A549 (cell line): Measurements from ENCODE around the gene SS18L1. TPM values are rescaled to one million over a fixed set of nuclear protein-coding genes. Genes with fewer than 3 reads are reported as not detected.

Source experiments
- ATAC-seq, 2 experiments: fragments of 200-7000 bp in 1 of 2; fragments of >200 bp in 1 of 2; cut with Nextera tagmentation in 1 of 2; cut with Tn5 transposase in 1 of 2; 3 replicates each; pipeline versions ENCODE4 v1.8.0 to v1.9.1; 2018 to 2020; ENCODE audit warnings: mild to moderate bottlenecking in 1 of 2, moderate library complexity in 1 of 2
- CTCF ChIA-PET: fragments of 300-600 bp; sonication (Branson Sonifier 250); formaldehyde crosslinking; extraction: SDS; loops from one replicate; lab custom pipeline; 2021; ENCODE audit warnings: antibody characterized with exemption, inconsistent platforms; lab: Yijun Ruan, JAX
- POLR2A ChIA-PET: fragments of 350-600 bp; formaldehyde crosslinking; extraction: SDS; loops from one replicate; lab custom pipeline; 2021; ENCODE audit warnings: antibody characterized with exemption, inconsistent platforms; lab: Yijun Ruan, JAX
- DNase-seq, 2 experiments: peaks; one replicate each; pipeline versions ENCODE4 v3.0.0 to v3.0.0-alpha.2; 2011 to 2016; ENCODE audit warnings: low read depth in 1 of 2, low spot score in 1 of 2
- FAIRE-seq: peaks from 2 replicates; lab custom pipeline; 2011; peaks lifted over from hg19 to GRCh38; lab: Jason Lieb, UNC
- H3K27ac ChIP-seq, 2 experiments: fragments of >200 bp; sonication (Bioruptor Twin); formaldehyde crosslinking; 3 replicates each; pipeline ENCODE4 v1.5.1; 2016 to 2017
- H3K4me1 ChIP-seq: fragments of >200 bp; sonication (Bioruptor Twin); formaldehyde crosslinking; 3 replicates; pipeline ENCODE4 v1.6.1; 2016
- H3K4me2 ChIP-seq: fragments of >200 bp; sonication (Bioruptor Twin); formaldehyde crosslinking; 3 replicates; pipeline ENCODE4 v1.6.1; 2016
- H3K4me3 ChIP-seq: fragments of >200 bp; sonication (Bioruptor Twin); formaldehyde crosslinking; 3 replicates; pipeline ENCODE4 v1.5.1; 2016
- H3K9me3 ChIP-seq: fragments of >200 bp; sonication (Bioruptor Twin); formaldehyde crosslinking; 3 replicates; pipeline ENCODE4 v1.6.1; 2016
- CBX8 ChIP-seq: fragments of 200-600 bp; sonication (generic); IDR thresholded peaks from 2 replicates; pipeline ENCODE4 v1.6.1; 2016
- ESRRA ChIP-seq: fragments of 150-350 bp; IDR thresholded peaks from 2 replicates; pipeline ENCODE4 v1.6.1; 2014; ENCODE audit warnings: mild to moderate bottlenecking, low read length, borderline replicate concordance
- FOSL2 ChIP-seq, 2 experiments: fragments of 450-650 bp in 1 of 2; fragments of >200 bp in 1 of 2; sonication (Bioruptor Twin) in 1 of 2; formaldehyde crosslinking; IDR thresholded peaks; 2 replicates each; pipeline versions ENCODE4 v1.5.0 to v1.6.1; 2016 to 2020; ENCODE audit warnings: mild to moderate bottlenecking in 1 of 2, moderate library complexity in 1 of 2
- FOXS1 ChIP-seq: fragments of 250-450 bp; sonication (Bioruptor Pico); IDR thresholded peaks from 2 replicates; pipeline ENCODE4 v1.5.0; 2020; ENCODE audit warnings: mild to moderate bottlenecking, moderate library complexity
- GATA3 ChIP-seq: IDR thresholded peaks from 2 replicates; pipeline ENCODE4 v1.6.1; 2012; ENCODE audit warnings: borderline replicate concordance
- HDAC2 ChIP-seq: fragments of 200-600 bp; sonication (generic); IDR thresholded peaks from 2 replicates; pipeline ENCODE4 v1.6.1; 2016
- HOXA7 ChIP-seq: fragments of 250-450 bp; sonication (Bioruptor Pico); IDR thresholded peaks from 2 replicates; pipeline ENCODE4 v1.5.0; 2020; ENCODE audit warnings: mild to moderate bottlenecking, moderate library complexity
- JUNB ChIP-seq: fragments of >200 bp; sonication (Bioruptor Twin); formaldehyde crosslinking; IDR thresholded peaks from 2 replicates; pipeline ENCODE4 v1.6.1; 2016
- KDM1A ChIP-seq: fragments of 200-600 bp; sonication (generic); IDR thresholded peaks from 2 replicates; pipeline ENCODE4 v1.6.1; 2016; ENCODE audit warnings: low read depth, mild to moderate bottlenecking
- MAFK ChIP-seq: fragments of 450-650 bp; IDR thresholded peaks from 2 replicates; pipeline ENCODE4 v1.6.1; 2014; ENCODE audit not compliant: partially characterized antibody
- MYC ChIP-seq: IDR thresholded peaks from 2 replicates; pipeline ENCODE4 v1.6.1; 2012; ENCODE audit warnings: mild to moderate bottlenecking, inconsistent platforms, low read length, improper control_type of control experiment, borderline replicate concordance
- PHF8 ChIP-seq: fragments of 200-600 bp; sonication (generic); IDR thresholded peaks from 2 replicates; pipeline ENCODE4 v1.6.1; 2016; ENCODE audit warnings: low read depth, mild to moderate bottlenecking, antibody characterized with exemption, moderate library complexity, borderline replicate concordance
- POLR2A ChIP-seq: IDR thresholded peaks from 2 replicates; pipeline ENCODE4 v1.6.1; 2012; ENCODE audit warnings: mild to moderate bottlenecking, low read length
- POLR2AphosphoS2 ChIP-seq: conservative IDR thresholded peaks from 2 replicates; pipeline ENCODE4 v1.6.1; 2012; ENCODE audit warnings: low read length, improper control_type of control experiment, inconsistent platforms
- RAD21 ChIP-seq, 2 experiments: fragments of >200 bp in 1 of 2; sonication (Bioruptor Twin) in 1 of 2; formaldehyde crosslinking in 1 of 2; IDR thresholded peaks in 1 of 2; conservative IDR thresholded peaks in 1 of 2; 2 replicates in 1 of 2; 3 replicates in 1 of 2; pipeline ENCODE4 v1.6.1; 2012 to 2018; ENCODE audit warnings: inconsistent platforms in 1 of 2
- RNF2 ChIP-seq: fragments of 200-600 bp; sonication (generic); IDR thresholded peaks from 2 replicates; pipeline ENCODE4 v1.6.1; 2016; ENCODE audit warnings: low read depth, mild to moderate bottlenecking, antibody characterized with exemption, moderate library complexity, borderline replicate concordance
- TP53 ChIP-seq: fragments of 250-450 bp; sonication (Bioruptor Pico); IDR thresholded peaks from 2 replicates; pipeline ENCODE4 v1.5.0; 2021; ENCODE audit warnings: mild to moderate bottlenecking, moderate library complexity
- ZFP36 ChIP-seq: fragments of 450-650 bp; IDR thresholded peaks from 2 replicates; pipeline ENCODE4 v1.6.1; 2014; ENCODE audit warnings: borderline replicate concordance; ENCODE audit not compliant: partially characterized antibody
- WGBS: methylation state at CpG from one replicate; pipeline ENCODE4 v1.1.6; 2017; ENCODE audit errors: missing lambda C conversion rate; 5-methylcytosine and 5-hydroxymethylcytosine counted together
- polyA plus RNA-seq, 4 experiments: library from polyadenylated mRNA; depleted of rRNA in 3 of 4; stranded (reverse); fragments of >200 nt; fragmentation: RNase III in 1 of 4; extraction: RNeasy Plus Mini Kit Qiagen cat#74134 plus additional on column Dnase treatment in 1 of 4; gene quantifications; 2 replicates in 3 of 4; 3 replicates in 1 of 4; pipeline ENCODE4 v1.2.3, GENCODE V29; 2011 to 2017
- TF ChIP-seq, protein P1 (sequence below): fragments of >200 bp; sonication (Bioruptor Twin); formaldehyde crosslinking; IDR thresholded peaks from 2 replicates; pipeline ENCODE4 v1.6.1; 2016
- TF ChIP-seq, protein P2 (sequence below): fragments of >200 bp; sonication (Bioruptor Twin); formaldehyde crosslinking; IDR thresholded peaks from 3 replicates; pipeline ENCODE4 v1.5.1; 2016
- TF ChIP-seq, protein P3 (sequence below): fragments of 250-450 bp; sonication (Bioruptor Pico); IDR thresholded peaks from 2 replicates; pipeline ENCODE4 v1.5.0; 2021; ENCODE audit warnings: mild to moderate bottlenecking, moderate library complexity, borderline replicate concordance

The SS18L1 gene
- polyA plus RNA-seq, 2 of the 4 experiments (the other 2 are of a cell fraction), result 7.4 to 13.1 TPM

DNA sequence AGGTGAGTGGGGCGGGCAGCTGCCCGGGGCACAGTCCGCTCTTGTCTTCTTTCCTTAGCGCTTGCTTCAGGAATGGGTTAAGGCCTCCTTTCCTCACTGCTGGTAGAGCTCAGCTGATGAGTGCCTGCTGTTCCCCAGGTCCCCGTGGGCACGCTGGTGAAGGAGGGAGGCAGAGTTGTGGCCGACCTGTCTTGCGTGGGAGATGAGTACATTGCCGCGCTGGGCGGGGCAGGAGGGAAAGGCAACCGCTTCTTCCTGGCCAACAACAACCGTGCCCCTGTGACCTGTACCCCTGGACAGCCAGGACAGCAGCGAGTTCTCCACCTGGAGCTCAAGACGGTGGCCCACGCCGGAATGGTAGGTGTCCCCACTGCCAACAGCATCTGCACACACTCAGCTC, 54.9 kb downstream of the SS18L1 start (continued):
- TF ChIP-seq, protein P1, sequence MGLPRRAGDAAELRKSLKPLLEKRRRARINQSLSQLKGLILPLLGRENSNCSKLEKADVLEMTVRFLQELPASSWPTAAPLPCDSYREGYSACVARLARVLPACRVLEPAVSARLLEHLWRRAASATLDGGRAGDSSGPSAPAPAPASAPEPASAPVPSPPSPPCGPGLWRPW, result no peak
- TF ChIP-seq HDAC2, result no peak
- TF ChIP-seq, all 56 proteins: peak for 0

DNA sequence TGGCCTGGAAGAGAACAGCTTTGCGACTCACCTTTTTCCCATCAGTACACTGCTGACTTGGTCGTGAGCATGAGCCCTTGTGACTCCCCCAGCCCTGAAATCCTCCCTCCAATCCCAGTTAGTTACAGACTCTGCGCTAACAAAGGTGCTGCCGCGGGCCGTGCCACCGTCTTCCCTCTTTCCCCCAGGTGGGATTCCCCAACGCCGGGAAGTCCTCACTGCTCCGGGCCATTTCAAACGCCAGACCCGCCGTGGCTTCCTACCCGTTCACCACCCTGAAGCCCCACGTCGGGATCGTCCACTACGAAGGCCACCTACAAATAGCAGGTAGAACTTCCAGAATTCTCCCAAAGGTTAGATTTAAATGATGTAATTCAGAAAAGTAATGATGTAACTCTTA, 55.4 kb downstream of the SS18L1 start:
- H3K4me1 ChIP-seq, result no peaks in the 10 kb centered on the region
- DNase-seq (no peak), ATAC-seq (no peak), FAIRE-seq (no peak)
- H3K4me2 ChIP-seq, result no peak overlapping the region
- ChIA-PET CTCF (interaction anchor here (0.6 to 2.1 kb wide), 3 partner anchors 11 to 12 kb away, joined by 3 to 6 read pairs (median 3); no protein-coding TSS in a partner anchor), POLR2A (no interaction called here)
- H3K27ac ChIP-seq, result no peak overlapping the region
- no peaks in the 10 kb centered on the region for H3K9me3 ChIP-seq
- no peak overlapping the region for H3K4me3 ChIP-seq
- WGBS, result 99% methylated on average over 18 of the region's 18 CpGs
- TF ChIP-seq, protein P2, sequence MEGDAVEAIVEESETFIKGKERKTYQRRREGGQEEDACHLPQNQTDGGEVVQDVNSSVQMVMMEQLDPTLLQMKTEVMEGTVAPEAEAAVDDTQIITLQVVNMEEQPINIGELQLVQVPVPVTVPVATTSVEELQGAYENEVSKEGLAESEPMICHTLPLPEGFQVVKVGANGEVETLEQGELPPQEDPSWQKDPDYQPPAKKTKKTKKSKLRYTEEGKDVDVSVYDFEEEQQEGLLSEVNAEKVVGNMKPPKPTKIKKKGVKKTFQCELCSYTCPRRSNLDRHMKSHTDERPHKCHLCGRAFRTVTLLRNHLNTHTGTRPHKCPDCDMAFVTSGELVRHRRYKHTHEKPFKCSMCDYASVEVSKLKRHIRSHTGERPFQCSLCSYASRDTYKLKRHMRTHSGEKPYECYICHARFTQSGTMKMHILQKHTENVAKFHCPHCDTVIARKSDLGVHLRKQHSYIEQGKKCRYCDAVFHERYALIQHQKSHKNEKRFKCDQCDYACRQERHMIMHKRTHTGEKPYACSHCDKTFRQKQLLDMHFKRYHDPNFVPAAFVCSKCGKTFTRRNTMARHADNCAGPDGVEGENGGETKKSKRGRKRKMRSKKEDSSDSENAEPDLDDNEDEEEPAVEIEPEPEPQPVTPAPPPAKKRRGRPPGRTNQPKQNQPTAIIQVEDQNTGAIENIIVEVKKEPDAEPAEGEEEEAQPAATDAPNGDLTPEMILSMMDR, result no peak
- TF ChIP-seq GATA3 (no peak), HOXA7 (CRISPR knock-in tag) (no peak), PHF8 (no peak), KDM1A (no peak), RAD21 (conservative IDR thresholded peaks at IDR 0.05 in 1 of 2, IDR thresholded peaks at IDR 0.05 in 1 of 2) (no peak), POLR2A (no peak), CBX8 (no peak), ZFP36 (no peak), MYC (no peak), FOXS1 (CRISPR knock-in tag) (no peak), POLR2AphosphoS2 (no peak)

DNA sequence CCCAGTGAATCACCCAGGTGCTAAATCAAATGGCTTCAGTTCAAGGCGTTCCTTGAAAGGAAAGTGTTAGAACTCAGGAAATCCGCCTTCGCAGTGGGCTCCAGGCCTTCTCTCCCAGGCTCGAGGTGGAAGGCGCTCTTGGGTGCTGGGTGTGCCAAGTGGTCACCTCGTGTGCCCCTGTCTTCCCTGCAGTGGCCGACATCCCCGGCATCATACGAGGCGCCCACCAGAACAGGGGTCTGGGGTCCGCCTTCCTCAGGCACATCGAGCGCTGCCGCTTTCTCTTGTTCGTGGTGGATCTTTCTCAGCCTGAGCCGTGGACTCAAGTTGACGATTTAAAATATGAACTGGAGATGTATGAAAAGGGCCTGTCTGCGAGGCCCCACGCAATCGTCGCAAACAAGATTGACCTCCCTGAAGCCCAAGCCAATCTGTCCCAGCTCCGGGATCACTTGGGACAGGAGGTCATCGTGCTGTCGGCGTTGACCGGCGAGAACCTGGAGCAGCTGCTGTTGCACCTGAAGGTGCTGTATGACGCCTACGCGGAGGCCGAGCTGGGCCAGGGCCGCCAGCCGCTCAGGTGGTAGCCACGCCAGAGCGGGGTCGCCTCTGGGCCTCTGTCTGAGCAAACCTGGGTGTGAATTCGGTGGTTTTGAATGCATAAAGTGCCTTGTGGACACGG, 57.1 kb downstream of the SS18L1 start:
- 96% methylated on average over 38 of the region's 38 CpGs for WGBS
- ATAC-seq (no peak), FAIRE-seq (no peak), DNase-seq (no peak)
- TF ChIP-seq POLR2A (0 out of 2 replicates have a peak, but pooled peaks have one; percentile 13), HOXA7 (CRISPR knock-in tag) (no peak)
- ChIA-PET POLR2A (no interaction called here), CTCF (no interaction called here)
- H3K4me3 ChIP-seq, result no peak overlapping the region
- no peak overlapping the region for H3K27ac ChIP-seq
- H3K9me3 ChIP-seq, result no peaks in the 10 kb centered on the region
- H3K4me1 ChIP-seq, result no peaks in the 10 kb centered on the region
- H3K4me2 ChIP-seq, result no peak overlapping the region

DNA sequence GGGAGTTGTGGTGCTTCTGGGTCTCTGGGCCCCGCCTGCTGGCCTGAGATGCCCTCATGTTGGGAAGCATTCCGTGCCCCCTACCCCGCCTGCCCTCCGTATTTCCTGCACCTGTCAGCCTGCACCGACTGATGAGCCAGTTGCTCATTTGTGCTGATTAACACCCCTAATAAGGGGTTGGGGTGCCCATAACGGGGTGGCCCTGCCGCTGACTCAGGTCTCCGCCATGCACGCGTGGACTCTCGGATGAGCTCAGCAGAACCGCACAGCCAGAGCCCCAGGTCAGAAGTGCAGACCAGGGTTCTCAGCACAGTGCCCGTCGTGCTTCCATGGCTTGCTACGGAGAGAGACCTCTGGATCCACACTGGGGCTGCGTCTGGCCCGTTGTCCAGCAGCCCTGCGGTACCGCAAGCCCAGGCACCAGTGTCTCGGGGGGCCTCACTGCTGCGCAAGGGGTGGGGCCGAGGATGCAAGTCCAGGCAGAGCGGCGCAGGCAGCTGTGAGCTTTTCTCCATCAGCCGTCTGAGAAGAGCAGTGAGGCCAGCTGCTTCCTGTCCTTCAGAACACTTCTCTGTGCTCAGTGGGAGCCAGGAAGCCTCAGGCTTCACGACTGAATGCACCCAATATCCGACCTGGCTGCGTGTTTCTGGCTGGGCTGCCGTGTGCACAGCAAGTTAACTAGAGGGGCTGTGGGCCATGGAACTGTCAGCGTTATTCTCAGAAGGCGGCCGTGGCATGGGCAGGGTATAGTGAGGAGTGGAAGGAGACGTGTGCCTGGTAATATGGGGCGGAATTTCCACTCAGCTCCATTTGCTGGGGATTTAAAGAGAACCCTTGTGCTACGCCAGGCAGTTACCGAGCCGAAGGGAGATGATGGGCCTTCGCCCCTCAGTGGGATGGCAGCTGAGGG, 57.9 kb downstream of the SS18L1 start:
- WGBS, result 92% methylated on average over 24 of the region's 38 CpGs
- ChIA-PET CTCF (interaction anchor here (1.5 kb wide), 1 partner anchor 195 kb away, joined by 4 read pairs; no protein-coding TSS in a partner anchor), POLR2A (no interaction called here)
- Histone ChIP-seq H3K4me1 (no peaks in the 10 kb centered on the region), H3K4me3 (no peak overlapping the region), H3K4me2 (no peak overlapping the region), H3K9me3 (no peaks in the 10 kb centered on the region), H3K27ac (no peak overlapping the region)
- no peak for ATAC-seq
- FAIRE-seq, result no peak
- TF ChIP-seq MAFK (no peak), ESRRA (no peak), RNF2 (no peak), TP53 (no peak), RAD21 (conservative IDR thresholded peaks at IDR 0.05 in 1 of 2, IDR thresholded peaks at IDR 0.05 in 1 of 2) (no peak), KDM1A (no peak), HOXA7 (CRISPR knock-in tag) (no peak), FOSL2 (IDR thresholded peaks at IDR 0.05) (no peak), FOSL2 (CRISPR knock-in tag; IDR thresholded peaks at IDR 0.05) (no peak), JUNB (no peak)
- TF ChIP-seq, protein P3, sequence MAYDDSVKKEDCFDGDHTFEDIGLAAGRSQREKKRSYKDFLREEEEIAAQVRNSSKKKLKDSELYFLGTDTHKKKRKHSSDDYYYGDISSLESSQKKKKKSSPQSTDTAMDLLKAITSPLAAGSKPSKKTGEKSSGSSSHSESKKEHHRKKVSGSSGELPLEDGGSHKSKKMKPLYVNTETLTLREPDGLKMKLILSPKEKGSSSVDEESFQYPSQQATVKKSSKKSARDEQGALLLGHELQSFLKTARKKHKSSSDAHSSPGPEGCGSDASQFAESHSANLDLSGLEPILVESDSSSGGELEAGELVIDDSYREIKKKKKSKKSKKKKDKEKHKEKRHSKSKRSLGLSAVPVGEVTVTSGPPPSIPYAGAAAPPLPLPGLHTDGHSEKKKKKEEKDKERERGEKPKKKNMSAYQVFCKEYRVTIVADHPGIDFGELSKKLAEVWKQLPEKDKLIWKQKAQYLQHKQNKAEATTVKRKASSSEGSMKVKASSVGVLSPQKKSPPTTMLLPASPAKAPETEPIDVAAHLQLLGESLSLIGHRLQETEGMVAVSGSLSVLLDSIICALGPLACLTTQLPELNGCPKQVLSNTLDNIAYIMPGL, result no peak
- DNase-seq, result no peak
